Large intestine (tissue), 3 donors: ENCODE measurements around the gene POLA2. TPM values are rescaled to one million over a fixed set of nuclear protein-coding genes. Genes with fewer than 3 reads are reported as not detected.

Source experiments
- DNase-seq, 2 donors: peaks; one replicate each; pipeline versions ENCODE4 v3.0.0 to v3.0.0-alpha.2; 2013
- H3K27ac ChIP-seq: one replicate; pipeline ENCODE4 v1.5.1; 2013; ENCODE audit warnings: low read length
- H3K27me3 ChIP-seq: 2 replicates; pipeline ENCODE4 v1.6.1; 2013; ENCODE audit warnings: low read length; ENCODE audit not compliant: control insufficient read depth, insufficient read depth
- H3K36me3 ChIP-seq: 2 replicates; pipeline ENCODE4 v1.6.1; 2013; ENCODE audit warnings: low read length; ENCODE audit not compliant: control insufficient read depth, insufficient read depth
- H3K4me1 ChIP-seq: one replicate; pipeline ENCODE4 v1.6.1; 2013; ENCODE audit warnings: low read length; ENCODE audit not compliant: control insufficient read depth, insufficient read depth
- H3K4me3 ChIP-seq: one replicate; pipeline ENCODE4 v1.5.1; 2013; ENCODE audit warnings: low read length
- H3K9me3 ChIP-seq: one replicate; pipeline ENCODE4 v1.6.1; 2013; ENCODE audit warnings: mild to moderate bottlenecking, low read depth, low read length, moderate library complexity; ENCODE audit not compliant: control insufficient read depth
- WGBS: methylation state at CpG from one replicate; pipeline ENCODE4 v1.1.5; 2013; ENCODE audit warnings: low lambda C conversion rate; ENCODE audit not compliant: insufficient coverage; 5-methylcytosine and 5-hydroxymethylcytosine counted together
- polyA plus RNA-seq: library from polyadenylated mRNA; unstranded; fragments of 120-200 nt; gene quantifications from one replicate; pipeline ENCODE4 v1.2.1, GENCODE V29; 2013

POLA2 gene
- polyA plus RNA-seq, 1 donor, result 13.6 TPM

DNA sequence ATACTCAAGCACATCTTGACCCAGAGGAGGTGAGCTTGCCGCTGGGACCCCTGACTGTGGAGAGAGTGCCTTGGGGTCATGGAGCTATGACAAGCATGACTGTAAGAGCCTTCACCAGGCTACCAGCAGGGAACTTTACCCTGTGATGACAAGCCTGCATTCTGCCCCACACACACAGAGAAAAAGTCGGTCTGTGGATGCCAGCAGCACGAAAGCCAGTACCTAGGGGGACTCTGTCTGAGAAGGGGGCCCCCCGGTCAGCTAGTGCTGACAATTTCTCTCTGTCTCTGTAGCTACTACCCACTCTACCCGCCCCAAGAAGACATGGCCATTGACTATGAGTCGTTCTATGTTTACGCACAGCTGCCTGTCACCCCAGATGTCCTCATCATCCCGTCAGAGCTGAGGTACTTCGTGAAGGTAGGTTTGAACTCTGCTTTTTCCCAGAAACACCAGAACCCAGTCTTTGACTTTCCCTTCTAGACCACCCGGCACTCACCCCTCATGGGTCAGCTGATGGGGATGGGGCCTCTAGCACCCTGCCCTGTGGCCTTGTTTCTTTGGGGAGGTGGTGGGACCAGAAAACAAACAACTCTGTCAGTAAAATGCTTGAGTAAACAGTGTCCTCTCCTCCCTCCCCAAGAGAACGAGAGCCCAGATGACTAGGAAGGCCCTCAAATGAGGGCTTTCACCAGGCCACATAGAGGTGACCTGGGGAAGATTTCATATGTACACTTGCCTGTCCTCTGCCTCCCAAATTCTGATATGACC, 34.0 kb downstream of the POLA2 start:
- DNase-seq, result no peak
- no peaks in the 10 kb centered on the region for H3K27me3 ChIP-seq
- no peaks in the 10 kb centered on the region for H3K9me3 ChIP-seq
- peaks cover 37% of the 10 kb centered on the region for H3K4me1 ChIP-seq
- no peak overlapping the region for H3K4me3 ChIP-seq
- peaks cover 33% of the 10 kb centered on the region for H3K36me3 ChIP-seq
- WGBS, result 80% methylated on average over 1 of the region's 11 CpGs
- H3K27ac ChIP-seq, result no peak overlapping the region

DNA sequence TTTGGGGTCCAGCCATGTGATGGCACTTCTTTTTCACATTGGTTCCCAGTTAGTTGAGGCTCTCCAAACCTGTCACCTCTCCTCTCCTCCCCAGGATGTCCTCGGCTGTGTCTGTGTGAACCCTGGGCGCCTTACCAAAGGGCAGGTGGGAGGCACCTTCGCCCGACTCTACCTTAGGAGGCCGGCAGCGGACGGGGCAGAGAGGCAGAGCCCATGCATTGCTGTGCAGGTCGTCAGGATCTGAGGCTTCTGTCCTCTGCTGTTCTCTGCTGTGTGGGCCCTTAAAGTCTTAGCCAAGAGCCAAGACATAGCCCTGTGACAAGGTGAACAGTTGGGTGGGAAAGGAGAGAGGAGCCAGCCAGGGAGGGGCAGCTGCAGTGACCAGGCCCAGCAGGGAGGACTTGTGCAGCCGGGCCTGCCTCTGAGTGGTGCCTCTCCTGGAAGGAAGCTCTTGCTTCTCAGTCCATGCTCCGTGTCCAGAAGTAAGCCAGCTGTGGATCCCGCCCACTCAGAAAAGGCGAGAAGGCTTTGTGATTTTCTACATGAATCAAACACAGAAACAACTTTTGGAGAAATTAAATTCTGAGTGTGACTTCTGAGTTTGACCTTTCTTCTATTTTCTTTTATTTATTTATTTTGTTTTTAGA, 35.4 kb downstream of the POLA2 start:
- WGBS, result 93% methylated on average over 3 of the region's 12 CpGs
- H3K4me1 ChIP-seq, result peaks cover 44% of the 10 kb centered on the region
- peak overlapping the region; percentile 11 for H3K27ac ChIP-seq
- DNase-seq, result no peak
- H3K4me3 ChIP-seq, result no peak overlapping the region
- H3K27me3 ChIP-seq, result no peaks in the 10 kb centered on the region
- H3K9me3 ChIP-seq, result no peaks in the 10 kb centered on the region
- H3K36me3 ChIP-seq, result peaks cover 33% of the 10 kb centered on the region

DNA sequence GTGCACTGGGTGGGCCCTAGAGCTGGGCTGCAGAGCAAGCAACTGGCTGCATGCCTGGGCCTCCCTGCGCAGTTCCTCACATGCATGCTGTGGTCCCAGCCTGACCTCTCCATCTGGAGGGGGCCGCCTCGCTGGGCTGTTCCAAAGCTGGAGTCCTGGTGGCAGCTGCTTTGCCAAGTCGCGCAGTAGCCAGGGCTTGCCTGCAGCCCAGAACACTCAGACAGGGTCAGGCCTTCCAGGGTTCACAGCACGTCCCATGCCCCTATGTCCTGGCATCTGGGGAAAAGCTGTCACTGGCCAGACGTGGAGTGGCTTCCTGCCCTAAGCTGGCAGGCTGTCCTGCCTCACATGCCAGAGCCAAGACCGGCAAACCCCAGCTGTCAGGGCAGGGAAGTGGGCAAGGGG, 36.4 kb downstream of the POLA2 start:
- no peak for DNase-seq
- Histone ChIP-seq H3K36me3 (peaks cover 33% of the 10 kb centered on the region), H3K4me1 (peaks cover 42% of the 10 kb centered on the region), H3K4me3 (no peak overlapping the region), H3K9me3 (no peaks in the 10 kb centered on the region), H3K27me3 (no peaks in the 10 kb centered on the region), H3K27ac (peak overlapping the region; percentile 57)
- WGBS, result no CpG with 5 or more reads among the region's 8 CpGs

DNA sequence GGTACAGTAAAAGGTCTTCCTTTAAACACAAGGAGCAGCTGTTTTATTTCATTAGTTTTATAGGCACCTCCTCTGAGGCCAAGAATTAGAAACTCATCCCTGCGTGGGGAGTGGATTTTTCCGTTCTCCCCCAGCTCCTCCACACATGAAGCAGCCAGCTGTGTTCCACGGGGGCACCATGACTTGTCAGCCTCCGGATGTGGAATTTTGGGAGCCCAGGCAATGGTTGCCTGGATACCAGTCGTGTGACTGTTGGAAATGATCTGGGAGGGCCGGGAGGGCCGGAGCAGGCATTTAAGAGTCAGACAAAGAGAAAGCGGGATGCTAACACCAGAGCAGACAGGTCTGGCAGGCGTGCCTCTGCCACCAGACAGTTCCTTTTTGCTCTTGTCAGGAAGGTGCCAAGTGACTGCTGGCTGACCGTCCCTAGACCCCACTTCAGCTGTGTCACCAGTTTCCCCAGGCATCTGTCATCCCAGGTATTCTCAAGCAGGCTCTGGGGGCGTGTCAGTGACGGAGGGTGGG, 37.0 kb downstream of the POLA2 start:
- Histone ChIP-seq H3K27ac (peak overlapping the region; percentile 57), H3K27me3 (no peaks in the 10 kb centered on the region), H3K4me3 (no peak overlapping the region), H3K9me3 (no peaks in the 10 kb centered on the region), H3K36me3 (peaks cover 33% of the 10 kb centered on the region), H3K4me1 (peaks cover 40% of the 10 kb centered on the region)
- no peak for DNase-seq
- no CpG with 5 or more reads among the region's 12 CpGs for WGBS

DNA sequence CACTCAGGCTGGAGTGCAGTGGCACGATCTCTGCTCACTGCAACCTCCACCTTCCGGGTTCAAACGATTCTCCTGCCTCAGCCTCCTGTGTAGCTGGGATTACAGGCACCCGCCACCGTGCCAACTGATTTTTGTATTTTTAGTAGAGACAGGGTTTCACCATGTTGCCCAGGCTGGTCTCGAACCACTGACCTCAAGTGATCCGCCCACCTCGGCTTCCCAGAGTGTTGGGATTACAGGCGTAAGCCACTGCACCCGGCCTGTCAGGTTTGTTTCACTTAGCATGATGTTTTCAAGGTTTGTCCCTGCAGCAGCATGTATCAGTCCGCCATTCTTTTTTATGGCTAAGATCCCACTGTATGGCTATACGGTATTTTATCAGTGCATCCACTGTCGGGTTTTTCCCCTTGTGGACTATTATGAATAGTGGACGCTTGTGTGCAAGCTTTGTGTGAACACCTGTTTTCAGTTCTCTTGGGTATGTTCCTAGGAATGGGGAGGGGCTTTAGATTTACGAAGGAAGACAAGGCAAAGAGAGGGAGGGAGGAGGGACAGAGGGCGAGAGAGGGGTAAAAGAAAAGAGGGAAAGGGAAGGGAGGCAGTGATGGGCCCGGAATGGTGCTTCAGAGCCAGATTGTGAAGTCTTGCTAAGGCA, 39.0 kb downstream of the POLA2 start:
- Histone ChIP-seq H3K27me3 (no peaks in the 10 kb centered on the region), H3K36me3 (peaks cover 17% of the 10 kb centered on the region), H3K27ac (no peak overlapping the region), H3K4me1 (peaks cover 51% of the 10 kb centered on the region), H3K4me3 (no peak overlapping the region), H3K9me3 (no peaks in the 10 kb centered on the region)
- 50% methylated on average over 2 of the region's 17 CpGs for WGBS
- DNase-seq, result no peak

DNA sequence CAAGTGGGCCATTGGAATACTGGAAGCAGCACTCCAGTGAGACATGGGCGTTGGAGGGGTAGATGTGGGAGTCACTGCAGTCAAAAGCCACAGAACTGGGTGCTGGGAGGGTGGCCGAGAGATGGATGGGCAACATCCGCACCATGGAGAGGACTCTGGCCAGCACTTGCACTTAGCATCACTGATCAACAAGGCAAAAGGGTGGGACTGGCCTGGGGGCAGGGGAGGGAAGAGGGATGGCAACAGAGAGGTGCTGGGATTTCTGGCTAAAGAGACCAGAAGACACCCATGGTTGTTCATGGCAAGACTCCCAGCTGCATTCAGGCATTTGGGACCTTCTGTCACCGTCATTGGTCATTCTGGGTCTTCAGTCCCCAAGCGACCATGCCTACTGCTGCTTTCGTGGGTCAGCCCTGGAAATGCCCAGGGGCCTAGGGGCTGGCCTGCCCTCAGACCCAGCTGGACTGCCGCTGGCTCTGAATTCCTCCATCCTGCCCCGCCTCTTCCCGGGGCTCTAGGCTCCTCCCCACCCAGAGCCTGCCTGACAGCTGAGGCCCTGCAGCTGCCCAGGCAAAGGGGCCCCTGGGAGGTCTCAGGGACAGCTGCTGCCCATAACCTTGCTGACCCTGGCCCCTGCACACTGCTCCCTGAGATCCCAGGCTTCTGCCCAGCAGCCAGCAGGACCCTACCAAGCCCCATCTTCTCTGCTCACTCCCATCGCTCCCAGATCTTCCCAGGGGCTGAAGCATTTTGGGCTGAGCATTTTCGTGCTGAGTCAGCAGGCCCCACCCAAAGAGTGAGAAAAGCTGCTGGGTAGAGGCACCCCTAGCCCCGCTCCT, 39.9 kb downstream of the POLA2 start:
- Histone ChIP-seq H3K27ac (peak overlapping the region; percentile 34), H3K4me1 (peaks cover 61% of the 10 kb centered on the region), H3K9me3 (no peaks in the 10 kb centered on the region), H3K4me3 (no peak overlapping the region), H3K27me3 (no peaks in the 10 kb centered on the region), H3K36me3 (peaks cover 12% of the 10 kb centered on the region)
- 92% methylated on average over 2 of the region's 12 CpGs for WGBS
- DNase-seq, result peak in 1 of 2 donors; percentile 67

DNA sequence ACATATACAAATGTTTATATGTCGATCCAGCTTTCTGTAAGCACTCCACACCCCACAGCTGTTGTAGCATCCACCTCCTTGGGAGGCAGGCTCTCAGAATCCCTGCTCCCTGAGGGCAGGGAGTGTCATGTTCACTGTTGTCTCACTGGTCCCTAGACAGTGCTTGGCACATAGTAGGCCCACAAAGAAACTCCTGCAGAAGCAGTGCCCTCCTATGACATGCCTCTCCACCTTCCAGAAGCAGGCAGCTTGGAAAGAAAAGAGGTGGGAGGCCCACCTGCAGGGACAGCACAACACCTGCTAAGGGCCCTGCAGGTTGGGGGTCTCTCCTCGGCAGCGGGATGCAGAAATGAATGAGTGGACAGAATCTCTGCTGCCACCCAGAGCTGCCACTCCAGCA, 41.8 kb downstream of the POLA2 start:
- Histone ChIP-seq H3K4me3 (no peak overlapping the region), H3K4me1 (peaks cover 72% of the 10 kb centered on the region), H3K9me3 (no peaks in the 10 kb centered on the region), H3K27me3 (no peaks in the 10 kb centered on the region), H3K36me3 (peaks cover under 1% of the 10 kb centered on the region), H3K27ac (no peak overlapping the region)
- WGBS, result 100% methylated on average over 1 of the region's 3 CpGs
- no peak for DNase-seq

DNA sequence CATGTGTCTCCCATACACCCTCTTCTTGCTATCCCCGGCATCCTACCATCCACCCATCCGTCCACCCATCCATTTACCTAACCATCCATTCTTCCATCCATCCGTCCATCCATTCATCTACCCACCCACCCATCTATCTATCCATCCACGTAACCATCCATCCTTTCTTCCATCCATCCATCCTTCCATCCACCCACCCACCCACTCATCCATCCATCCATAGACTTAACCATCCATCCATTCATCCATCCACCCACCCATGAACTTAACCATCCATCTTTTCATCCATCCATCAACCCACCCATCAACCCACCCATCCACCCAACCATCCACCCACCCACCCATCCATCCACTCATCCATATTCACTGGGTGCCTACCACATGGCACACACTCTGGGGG, 42.3 kb downstream of the POLA2 start:
- peak overlapping the region; percentile 86 for H3K27ac ChIP-seq
- H3K9me3 ChIP-seq, result no peaks in the 10 kb centered on the region
- H3K27me3 ChIP-seq, result no peaks in the 10 kb centered on the region
- DNase-seq, result no peak
- WGBS, result 100% methylated on average over 4 of the region's 4 CpGs
- H3K36me3 ChIP-seq, result no peaks in the 10 kb centered on the region
- peaks cover 72% of the 10 kb centered on the region for H3K4me1 ChIP-seq
- H3K4me3 ChIP-seq, result no peak overlapping the region

DNA sequence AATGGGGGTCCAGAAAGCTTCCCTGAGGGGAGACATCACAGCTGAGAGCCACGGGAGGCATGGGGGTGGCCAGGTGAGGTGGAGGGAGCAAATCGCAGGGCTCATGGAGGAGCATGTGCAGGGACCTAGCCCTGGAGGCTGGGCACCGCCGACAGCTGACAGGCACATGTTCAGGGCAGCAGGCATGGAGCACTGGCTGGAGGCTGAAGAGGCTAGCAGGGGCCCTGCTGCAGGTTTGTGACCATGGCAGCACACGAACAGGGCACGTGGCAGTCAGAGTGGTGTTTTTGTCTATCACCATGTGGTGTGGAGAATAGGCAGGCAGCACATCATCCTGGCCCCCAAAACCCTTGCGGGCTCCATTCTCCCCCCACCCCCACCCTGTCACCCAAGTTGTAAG, 42.9 kb downstream of the POLA2 start:
- WGBS, result no CpG with 5 or more reads among the region's 7 CpGs
- no peaks in the 10 kb centered on the region for H3K27me3 ChIP-seq
- H3K4me1 ChIP-seq, result peaks cover 70% of the 10 kb centered on the region
- no peak overlapping the region for H3K4me3 ChIP-seq
- H3K36me3 ChIP-seq, result no peaks in the 10 kb centered on the region
- no peaks in the 10 kb centered on the region for H3K9me3 ChIP-seq
- DNase-seq, result no peak
- H3K27ac ChIP-seq, result peak overlapping the region; percentile 86
